ENCODE results near the gene PDSS1. TPM values are rescaled to one million over a fixed set of nuclear protein-coding genes. Genes with fewer than 3 reads are reported as not detected.
"Not testable (repeated sequence)": the region's sequence is repeated elsewhere in the genome, so short reads cannot be mapped to it uniquely, and the experiment has no call there.

Gene PDSS1
- total RNA-seq, 2 donors from 2014 or later = 7.7 to 10.9 TPM

DNA sequence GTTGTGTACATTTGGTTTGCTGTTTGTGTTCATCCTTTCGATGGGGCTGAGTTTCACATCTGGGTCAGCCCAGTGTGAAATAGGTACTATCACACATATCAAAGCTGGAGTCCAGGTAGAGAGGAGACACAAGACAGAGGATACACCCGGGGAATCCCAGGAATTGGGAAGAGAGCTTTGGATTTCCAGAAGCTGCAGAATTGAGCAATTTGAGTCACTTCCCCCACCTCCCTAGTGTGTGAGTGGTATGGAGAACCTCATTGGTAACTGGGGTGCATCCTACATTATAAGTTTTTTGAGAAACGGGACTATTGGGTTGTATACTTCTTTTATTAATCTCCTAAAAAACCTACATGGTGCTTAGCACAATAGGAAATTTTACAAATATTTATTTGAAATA lies 12.1 kb upstream of the PDSS1 start:
- H3K36me3 ChIP-seq (ENCODE audit: control insufficient read depth, insufficient read depth, low read length) = no peaks in the 10 kb centered on the region
- no peak overlapping the region for H3K4me3 ChIP-seq (ENCODE audit: low read length)
- no peak for DNase-seq
- no peaks in the 10 kb centered on the region for H3K9me3 ChIP-seq (ENCODE audit: control insufficient read depth, low read length)
- Mint-ChIP-seq H3K4me1 (no peaks in the 10 kb centered on the region), H3K9me3 (no peaks in the 10 kb centered on the region), H3K27me3 (ENCODE audit: insufficient read depth) (peaks cover 11% of the 10 kb centered on the region), H3K4me3 (no peak overlapping the region), H3K36me3 (ENCODE audit: low read depth) (no peaks in the 10 kb centered on the region), H3K27ac (no peak overlapping the region)
- 88 to 100% methylated on average over 1 to 2 of the region's 3 CpGs for WGBS, 2 experiments (ENCODE audit: insufficient coverage in 1 of 2, insufficient read length in 1 of 2)
- no peak overlapping the region for H3K9ac ChIP-seq (ENCODE audit: extremely low read depth, low read length, poor library complexity, severe bottlenecking)
- H3K27ac ChIP-seq (ENCODE audit: low read depth, low read length) = no peak overlapping the region
- H3K27me3 ChIP-seq (ENCODE audit: control insufficient read depth, insufficient read depth, low read length, poor library complexity, severe bottlenecking) = no peaks in the 10 kb centered on the region
- TF ChIP-seq, protein P1, sequence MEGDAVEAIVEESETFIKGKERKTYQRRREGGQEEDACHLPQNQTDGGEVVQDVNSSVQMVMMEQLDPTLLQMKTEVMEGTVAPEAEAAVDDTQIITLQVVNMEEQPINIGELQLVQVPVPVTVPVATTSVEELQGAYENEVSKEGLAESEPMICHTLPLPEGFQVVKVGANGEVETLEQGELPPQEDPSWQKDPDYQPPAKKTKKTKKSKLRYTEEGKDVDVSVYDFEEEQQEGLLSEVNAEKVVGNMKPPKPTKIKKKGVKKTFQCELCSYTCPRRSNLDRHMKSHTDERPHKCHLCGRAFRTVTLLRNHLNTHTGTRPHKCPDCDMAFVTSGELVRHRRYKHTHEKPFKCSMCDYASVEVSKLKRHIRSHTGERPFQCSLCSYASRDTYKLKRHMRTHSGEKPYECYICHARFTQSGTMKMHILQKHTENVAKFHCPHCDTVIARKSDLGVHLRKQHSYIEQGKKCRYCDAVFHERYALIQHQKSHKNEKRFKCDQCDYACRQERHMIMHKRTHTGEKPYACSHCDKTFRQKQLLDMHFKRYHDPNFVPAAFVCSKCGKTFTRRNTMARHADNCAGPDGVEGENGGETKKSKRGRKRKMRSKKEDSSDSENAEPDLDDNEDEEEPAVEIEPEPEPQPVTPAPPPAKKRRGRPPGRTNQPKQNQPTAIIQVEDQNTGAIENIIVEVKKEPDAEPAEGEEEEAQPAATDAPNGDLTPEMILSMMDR (conservative IDR thresholded peaks at IDR 0.05) = no peak
- H3K4me1 ChIP-seq (ENCODE audit: control insufficient read depth, insufficient read depth, low read length) = no peaks in the 10 kb centered on the region

DNA sequence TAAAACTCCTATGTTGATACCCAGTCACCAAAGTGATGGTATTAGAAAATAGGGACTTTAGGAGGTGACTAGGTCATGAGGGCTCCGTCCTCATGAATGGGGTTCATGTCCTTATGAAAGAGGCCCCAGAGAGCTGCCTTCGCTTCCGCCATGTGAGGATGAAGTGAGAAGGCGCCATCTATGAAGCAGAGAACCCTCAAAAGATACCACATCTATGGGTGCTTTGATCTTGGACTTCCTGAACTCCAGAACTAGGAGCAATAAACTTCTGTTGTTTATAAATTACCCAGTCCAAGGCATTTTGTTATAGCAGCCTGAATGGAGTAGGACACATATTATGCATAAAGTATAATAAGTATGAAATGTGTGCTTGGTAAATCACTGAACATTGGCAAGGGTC lies 8.1 kb upstream of the PDSS1 start:
- Mint-ChIP-seq H3K9me3 (no peaks in the 10 kb centered on the region), H3K27me3 (ENCODE audit: insufficient read depth) (peaks cover 20% of the 10 kb centered on the region), H3K4me1 (no peaks in the 10 kb centered on the region), H3K4me3 (no peak overlapping the region), H3K36me3 (ENCODE audit: low read depth) (no peaks in the 10 kb centered on the region), H3K27ac (no peak overlapping the region)
- H3K27ac ChIP-seq (ENCODE audit: low read depth, low read length) = no peak overlapping the region
- 73 to 89% methylated on average over 2 to 4 of the region's 4 CpGs for WGBS, 2 experiments (ENCODE audit: insufficient coverage in 1 of 2, insufficient read length in 1 of 2)
- H3K4me3 ChIP-seq (ENCODE audit: low read length) = no peak overlapping the region
- no peaks in the 10 kb centered on the region for H3K9me3 ChIP-seq (ENCODE audit: control insufficient read depth, low read length)
- no peak for DNase-seq
- no peaks in the 10 kb centered on the region for H3K36me3 ChIP-seq (ENCODE audit: control insufficient read depth, insufficient read depth, low read length)
- TF ChIP-seq, protein P1 (conservative IDR thresholded peaks at IDR 0.05) = no peak
- H3K9ac ChIP-seq (ENCODE audit: extremely low read depth, low read length, poor library complexity, severe bottlenecking) = no peak overlapping the region
- no peaks in the 10 kb centered on the region for H3K27me3 ChIP-seq (ENCODE audit: control insufficient read depth, insufficient read depth, low read length, poor library complexity, severe bottlenecking)
- no peaks in the 10 kb centered on the region for H3K4me1 ChIP-seq (ENCODE audit: control insufficient read depth, insufficient read depth, low read length)

DNA sequence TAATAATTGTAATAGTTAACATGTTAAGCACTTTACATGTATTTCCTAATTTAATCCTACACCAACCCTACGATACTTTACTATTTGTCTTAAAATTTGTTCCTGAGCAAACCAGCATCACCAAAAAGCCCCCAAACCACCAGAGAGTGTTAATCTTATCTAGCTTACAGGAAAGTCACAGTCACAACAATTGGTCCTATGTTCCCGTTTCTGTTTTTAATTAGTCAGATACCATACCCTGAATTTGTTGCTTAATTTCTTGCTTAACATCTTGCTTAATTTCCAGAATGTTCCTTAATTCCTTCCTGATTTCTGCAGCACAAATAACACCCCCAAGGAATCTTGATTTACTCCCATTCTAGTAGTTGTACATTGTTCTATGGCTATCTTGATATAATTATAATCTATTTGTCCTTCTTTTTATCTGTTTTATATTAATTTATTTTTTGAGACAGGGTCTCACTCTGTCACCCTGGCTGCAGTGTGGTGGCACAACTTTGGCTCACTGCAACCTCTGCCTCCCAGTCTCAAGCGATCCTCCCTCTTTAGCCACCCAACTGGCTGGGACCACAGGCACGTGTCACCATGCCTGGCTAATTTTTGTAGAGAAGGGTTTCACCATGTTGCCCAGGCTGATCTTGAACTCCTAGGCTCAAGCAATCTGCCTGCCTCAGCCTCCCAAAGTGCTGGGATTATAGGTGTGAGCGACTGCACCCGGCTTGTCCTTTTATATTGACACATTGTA lies 6.6 kb upstream of the PDSS1 start:
- Histone ChIP-seq H3K9ac (ENCODE audit: extremely low read depth, low read length, poor library complexity, severe bottlenecking) (no peak overlapping the region), H3K36me3 (ENCODE audit: control insufficient read depth, insufficient read depth, low read length) (no peaks in the 10 kb centered on the region), H3K4me1 (ENCODE audit: control insufficient read depth, insufficient read depth, low read length) (no peaks in the 10 kb centered on the region), H3K27ac (ENCODE audit: low read depth, low read length) (no peak overlapping the region), H3K27me3 (ENCODE audit: control insufficient read depth, insufficient read depth, low read length, poor library complexity, severe bottlenecking) (no peaks in the 10 kb centered on the region), H3K4me3 (ENCODE audit: low read length) (no peak overlapping the region), H3K9me3 (ENCODE audit: control insufficient read depth, low read length) (no peaks in the 10 kb centered on the region)
- DNase-seq = no peak
- Mint-ChIP-seq H3K27ac (no peak overlapping the region), H3K27me3 (ENCODE audit: insufficient read depth) (peaks cover 22% of the 10 kb centered on the region), H3K4me3 (no peak overlapping the region), H3K36me3 (ENCODE audit: low read depth) (no peaks in the 10 kb centered on the region), H3K9me3 (no peaks in the 10 kb centered on the region), H3K4me1 (no peaks in the 10 kb centered on the region)
- TF ChIP-seq, protein P1 (conservative IDR thresholded peaks at IDR 0.05) = no peak
- WGBS, 2 experiments (ENCODE audit: insufficient coverage in 1 of 2, insufficient read length in 1 of 2) = 75 to 77% methylated on average over 6 of the region's 6 CpGs

DNA sequence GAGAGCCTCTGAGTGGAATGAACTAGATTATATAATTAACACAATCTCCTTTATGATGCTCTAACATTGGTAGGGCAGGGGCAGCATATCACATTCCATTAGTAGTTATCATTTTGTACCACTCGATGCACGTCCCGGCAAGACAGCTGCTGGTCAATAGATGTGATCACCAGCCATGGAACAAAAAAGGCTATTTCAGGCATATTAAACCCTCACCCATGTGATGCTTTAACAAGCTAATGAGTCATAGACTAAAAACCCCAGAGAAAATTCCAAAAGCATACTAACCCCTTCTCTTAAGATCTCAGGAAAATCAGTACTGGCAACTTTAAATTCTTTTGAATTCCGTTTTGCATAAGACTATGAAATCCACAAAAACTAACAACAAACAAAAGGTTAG lies 3.0 kb upstream of the PDSS1 start:
- H3K36me3 Mint-ChIP-seq (ENCODE audit: low read depth); H3K9me3 ChIP-seq (ENCODE audit: control insufficient read depth, low read length); H3K4me3 ChIP-seq (ENCODE audit: low read length); H3K4me1 ChIP-seq (ENCODE audit: control insufficient read depth, insufficient read depth, low read length); H3K27ac Mint-ChIP-seq; DNase-seq; H3K4me3 Mint-ChIP-seq; H3K27ac ChIP-seq (ENCODE audit: low read depth, low read length); H3K9me3 Mint-ChIP-seq; H3K4me1 Mint-ChIP-seq; H3K36me3 ChIP-seq (ENCODE audit: control insufficient read depth, insufficient read depth, low read length); H3K9ac ChIP-seq (ENCODE audit: extremely low read depth, low read length, poor library complexity, severe bottlenecking); H3K27me3 ChIP-seq (ENCODE audit: control insufficient read depth, insufficient read depth, low read length, poor library complexity, severe bottlenecking): not testable (repeated sequence)
- peaks cover 17% of the 10 kb centered on the region for H3K27me3 Mint-ChIP-seq (ENCODE audit: insufficient read depth)
- 75 to 78% methylated on average over 1 to 4 of the region's 4 CpGs for WGBS, 2 experiments (ENCODE audit: insufficient coverage in 1 of 2, insufficient read length in 1 of 2)

Measured in endodermal cell (in vitro differentiated cells).